DND-41 (cell line): ENCODE data around the gene CTF1.
A peak's percentile ranks its signal among the peaks of the same experiment; 100 is the strongest.

Source experiments
- ATAC-seq: fragments of 200-7000 bp; cut with Tn5 transposase; 3 replicates; pipeline ENCODE4 v1.9.1; 2021; ENCODE audit warnings: low read depth; ENCODE audit not compliant: insufficient read depth
- DNase-seq: peaks from one replicate; pipeline ENCODE4 v3.0.0-alpha.2; 2020
- H2AFZ ChIP-seq: 2 replicates; pipeline ENCODE4 v1.6.0; 2012; ENCODE audit warnings: low read depth, low read length
- H3K27ac ChIP-seq: 2 replicates; pipeline ENCODE4 v1.5.1; 2012; ENCODE audit warnings: low read length, inconsistent platforms
- H3K27me3 ChIP-seq: fragments of 200-600 bp; sonication (generic); 2 replicates; pipeline ENCODE4 v1.6.0; 2012; ENCODE audit warnings: low read length, mild to moderate bottlenecking, inconsistent platforms; ENCODE audit not compliant: insufficient read depth, poor library complexity
- H3K36me3 ChIP-seq: 2 replicates; pipeline ENCODE4 v1.5.1; 2012; ENCODE audit warnings: low read length, inconsistent platforms; ENCODE audit not compliant: insufficient read depth
- H3K4me1 ChIP-seq: 2 replicates; pipeline ENCODE4 v1.5.1; 2012; ENCODE audit warnings: mild to moderate bottlenecking, low read length; ENCODE audit not compliant: insufficient read depth
- H3K4me2 ChIP-seq: 2 replicates; pipeline ENCODE4 v1.6.0; 2012; ENCODE audit warnings: mild to moderate bottlenecking, moderate library complexity, low read length, inconsistent platforms; ENCODE audit not compliant: insufficient read depth
- H3K4me3 ChIP-seq, 2 experiments: fragments of 200-600 bp in 1 of 2; shearing (Covaris generic) in 1 of 2; 2 replicates each; pipeline ENCODE4 v1.5.1; 2012 to 2016; ENCODE audit warnings: inconsistent platforms in 2 of 2, low read length in 2 of 2, mild to moderate bottlenecking in 2 of 2, low read depth in 1 of 2, moderate library complexity in 1 of 2
- H3K79me2 ChIP-seq: 2 replicates; pipeline ENCODE4 v1.6.0; 2012; ENCODE audit warnings: low read length, inconsistent platforms; ENCODE audit not compliant: insufficient read depth
- H3K9ac ChIP-seq: 2 replicates; pipeline ENCODE4 v1.6.0; 2012; ENCODE audit warnings: low read depth, mild to moderate bottlenecking, inconsistent platforms, low read length, moderate library complexity
- H3K9me3 ChIP-seq: 2 replicates; pipeline ENCODE4 v1.5.1; 2012; ENCODE audit warnings: low read length, moderate library complexity, mild to moderate bottlenecking, inconsistent platforms; ENCODE audit not compliant: insufficient read depth, severe bottlenecking
- H4K20me1 ChIP-seq: 2 replicates; pipeline ENCODE4 v1.6.0; 2012; ENCODE audit warnings: low read length; ENCODE audit not compliant: insufficient read depth
- CTCF ChIP-seq: IDR thresholded peaks from 2 replicates; pipeline ENCODE4 v1.5.1; 2012; ENCODE audit warnings: borderline replicate concordance, low read length, moderate library complexity, mild to moderate bottlenecking; ENCODE audit not compliant: poor library complexity, severe bottlenecking; ENCODE audit errors: extremely low read depth
- EZH2 ChIP-seq: IDR thresholded peaks from 3 replicates; pipeline ENCODE4 v1.6.1; 2012; ENCODE audit warnings: borderline replicate concordance, low read depth, mild to moderate bottlenecking, moderate library complexity, low read length, inconsistent platforms; ENCODE audit not compliant: severe bottlenecking

CTF1 gene

GRCh38 chr16:30907064-30907463 is 10.7 kb downstream of the CTF1 start:
- no peak overlapping the region for H2AFZ ChIP-seq
- no peaks in the 10 kb centered on the region for H3K9me3 ChIP-seq
- H3K4me1 ChIP-seq: peaks cover 27% of the 10 kb centered on the region
- peaks cover 2% of the 10 kb centered on the region; the same call in 1 of the 2 replicates for H3K79me2 ChIP-seq
- ATAC-seq (no peak), DNase-seq (no peak)
- no peak overlapping the region for H3K4me2 ChIP-seq
- H3K4me3 ChIP-seq: no peak overlapping the region
- no peaks in the 10 kb centered on the region for H3K27me3 ChIP-seq
- no peaks in the 10 kb centered on the region for H3K36me3 ChIP-seq
- no peaks in the 10 kb centered on the region for H4K20me1 ChIP-seq
- no peak overlapping the region for H3K9ac ChIP-seq
- no peak overlapping the region for H3K27ac ChIP-seq
- TF ChIP-seq EZH2 (no peak), CTCF (no peak)

- Histone ChIP-seq H4K20me1 (no peaks in the 10 kb centered on the region), H3K79me2 (no peaks in the 10 kb centered on the region), H3K4me1 (no peaks in the 10 kb centered on the region), H3K27me3 (no peaks in the 10 kb centered on the region), H3K4me3 (no peak overlapping the region), H2AFZ (no peak overlapping the region), H3K36me3 (no peaks in the 10 kb centered on the region), H3K9me3 (no peaks in the 10 kb centered on the region), H3K27ac (no peak overlapping the region), H3K4me2 (no peak overlapping the region), H3K9ac (no peak overlapping the region)
- DNase-seq: no peak
- TF ChIP-seq EZH2 (no peak), CTCF (no peak)
- no peak for ATAC-seq
Observed at GRCh38 chr16:30910427-30911029, 14.1 kb downstream of the CTF1 start.

GRCh38 chr16:30912794-30913412 is 16.5 kb downstream of the CTF1 start:
- H3K27me3 ChIP-seq: no peaks in the 10 kb centered on the region
- no peaks in the 10 kb centered on the region for H3K4me1 ChIP-seq
- H3K4me3 ChIP-seq: no peak overlapping the region
- no peak overlapping the region for H3K9ac ChIP-seq
- no peak overlapping the region for H2AFZ ChIP-seq
- DNase-seq: no peak
- no peaks in the 10 kb centered on the region for H3K36me3 ChIP-seq
- no peaks in the 10 kb centered on the region for H3K9me3 ChIP-seq
- no peak overlapping the region for H3K27ac ChIP-seq
- no peaks in the 10 kb centered on the region for H3K79me2 ChIP-seq
- H3K4me2 ChIP-seq: no peak overlapping the region
- peak; percentile 17; the same call in 1 of the 3 replicates for ATAC-seq
- no peaks in the 10 kb centered on the region for H4K20me1 ChIP-seq
- no peak for TF ChIP-seq EZH2
- no peak for TF ChIP-seq CTCF
